ENCODE data around the gene SNCB.
"Not testable (repeated sequence)": the region's sequence is repeated elsewhere in the genome, so short reads cannot be mapped to it uniquely, and the experiment has no call there.

Gene SNCB

GRCh38 chr5:176624142-176624541 lies 6.2 kb downstream of the SNCB start:
- DNase-seq (ENCODE audit: low read depth in 2 of 2) = no peak

GRCh38 chr5:176621661-176622079 lies 8.7 kb downstream of the SNCB start:
- DNase-seq (ENCODE audit: low read depth in 2 of 2) = no peak

- DNase-seq (ENCODE audit: low read depth in 2 of 2) = no peak
Measured at GRCh38 chr5:176620333-176620981, 9.9 kb downstream of the SNCB start.

- no peak for DNase-seq (ENCODE audit: low read depth in 2 of 2)
Measured at GRCh38 chr5:176619569-176620332, 10.6 kb downstream of the SNCB start.

GRCh38 chr5:176619203-176619568 lies 11.1 kb downstream of the SNCB start:
- DNase-seq (ENCODE audit: low read depth in 2 of 2) = peak; percentile 68 to 77

GRCh38 chr5:176618783-176619182 lies 11.6 kb downstream of the SNCB start:
- no peak for DNase-seq (ENCODE audit: low read depth in 2 of 2)

- no peak for DNase-seq (ENCODE audit: low read depth in 2 of 2)
Measured at GRCh38 chr5:176616511-176616910, 13.8 kb downstream of the SNCB start.

GRCh38 chr5:176614805-176615478 lies 15.4 kb downstream of the SNCB start:
- no peak for DNase-seq (ENCODE audit: low read depth in 2 of 2)

GRCh38 chr5:176612855-176613254 lies 17.5 kb downstream of the SNCB start:
- no peak for DNase-seq (ENCODE audit: low read depth in 2 of 2)

- DNase-seq (ENCODE audit: low read depth in 2 of 2) = no peak
Measured at GRCh38 chr5:176612008-176612407, 18.3 kb downstream of the SNCB start.

- no peak for DNase-seq (ENCODE audit: low read depth in 2 of 2)
Measured at GRCh38 chr5:176611435-176611834, 18.9 kb downstream of the SNCB start.

- DNase-seq (ENCODE audit: low read depth in 2 of 2) = no peak
Measured at GRCh38 chr5:176610435-176610773, 19.9 kb downstream of the SNCB start.

- peak in 1 of 2 donors; percentile 52 for DNase-seq (ENCODE audit: low read depth in 2 of 2)
Measured at GRCh38 chr5:176609724-176610434, 20.5 kb downstream of the SNCB start, which contains the start of gene GPRIN1. Gene GPRIN1, minus strand, starts transcription at chr5:176610156. Its CDS starts 10,322 bp downstream, at chr5:176599834.

- DNase-seq (ENCODE audit: low read depth in 2 of 2) = no peak
Measured at GRCh38 chr5:176608937-176609723, 21.2 kb downstream of the SNCB start.

- no peak for DNase-seq (ENCODE audit: low read depth in 2 of 2)
Measured at GRCh38 chr5:176608142-176608705, 22.1 kb downstream of the SNCB start.

- DNase-seq (ENCODE audit: low read depth in 2 of 2) = no peak
Measured at GRCh38 chr5:176606875-176607274, 23.5 kb downstream of the SNCB start.

GRCh38 chr5:176606032-176606431 lies 24.3 kb downstream of the SNCB start:
- DNase-seq (ENCODE audit: low read depth in 2 of 2) = no peak

- no peak for DNase-seq (ENCODE audit: low read depth in 2 of 2)
Measured at GRCh38 chr5:176603091-176603490, 27.2 kb downstream of the SNCB start.

- DNase-seq (ENCODE audit: low read depth in 2 of 2) = no peak
Measured at GRCh38 chr5:176601901-176602482, 28.3 kb downstream of the SNCB start.

GRCh38 chr5:176599749-176600430 lies 30.4 kb downstream of the SNCB start:
- DNase-seq (ENCODE audit: low read depth in 2 of 2) = not testable (repeated sequence)

All from stimulated activated CD8-positive, alpha-beta memory T cell treated with anti-CD3 and anti-CD28 coated beads, Interleukin-7, amount 100 ng/mL, for 4 hours (primary cell).